Measurements from ENCODE around the gene GPR173.
A peak's percentile ranks its signal among the peaks of the same experiment; 100 is the strongest.

GPR173 gene

GRCh38 chrX:53089925-53090324 is 41.3 kb downstream of the GPR173 start:
- DNase-seq, result no peak

- no peak for DNase-seq
These were observed 42.8 kb downstream of the GPR173 start for GRCh38 chrX:53091354-53091753.

GRCh38 chrX:53093177-53093655 is 44.6 kb downstream of the GPR173 start:
- peak; percentile 86 for DNase-seq

- peak; percentile 94 for DNase-seq
These were observed 45.4 kb downstream of the GPR173 start, which contains the start of gene KANTR for GRCh38 chrX:53093748-53094581. Gene KANTR, plus strand, starts transcription at chrX:53094142. Its CDS starts 30,131 bp downstream, at chrX:53124273.

- no peak for DNase-seq
These were observed 46.0 kb downstream of the GPR173 start for GRCh38 chrX:53094582-53094905.

GRCh38 chrX:53095796-53096195 is 47.2 kb downstream of the GPR173 start:
- no peak for DNase-seq

- DNase-seq, result no peak
These were observed 66.4 kb downstream of the GPR173 start for GRCh38 chrX:53114864-53115549.

GRCh38 chrX:53115550-53115874 is 66.9 kb downstream of the GPR173 start:
- DNase-seq, result no peak

GRCh38 chrX:53116101-53116500 is 67.5 kb downstream of the GPR173 start:
- DNase-seq, result peak; percentile 72

- DNase-seq, result no peak
These were observed 73.4 kb downstream of the GPR173 start for GRCh38 chrX:53122013-53122412.

- no peak for DNase-seq
These were observed 76.9 kb downstream of the GPR173 start for GRCh38 chrX:53125506-53125905.

- DNase-seq, result no peak
These were observed 77.8 kb downstream of the GPR173 start for GRCh38 chrX:53126377-53126776.

- no peak for DNase-seq
These were observed 79.6 kb downstream of the GPR173 start for GRCh38 chrX:53128097-53128749.
